Endothelial cell of umbilical vein (primary cell): ENCODE measurements around the gene TRDMT1. TPM values are rescaled to one million over a fixed set of nuclear protein-coding genes. Genes with fewer than 3 reads are reported as not detected.
A peak's percentile ranks its signal among the peaks of the same experiment; 100 is the strongest.

Experiments
- BruUV-seq: library from RNA; stranded (reverse); fragments of 400-500 nt; replicated peaks from 2 replicates; lab custom pipeline; 2021; lab: Mats Ljungman, UMichigan
- CTCF ChIA-PET: fragments of 300-600, 350-600 bp; sonication (Branson Sonifier 250); formaldehyde crosslinking; loops from one replicate; lab custom pipeline; 2021; ENCODE audit warnings: antibody characterized with exemption, inconsistent platforms; lab: Charles Lee
- POLR2A ChIA-PET: fragments of 300-600, 350-600 bp; sonication (Branson Sonifier 250); formaldehyde crosslinking; loops from one replicate; lab custom pipeline; 2021; ENCODE audit warnings: antibody characterized with exemption, inconsistent platforms; lab: Charles Lee
- DNase-seq: peaks from one replicate; pipeline ENCODE4 v3.0.0-alpha.2; 2011; ENCODE audit warnings: low read depth, low spot score
- FAIRE-seq: peaks from 2 replicates; lab custom pipeline; 2011; peaks lifted over from hg19 to GRCh38; lab: Jason Lieb, UNC
- H2AFZ ChIP-seq: 2 replicates; pipeline ENCODE4 v1.6.0; 2012; ENCODE audit warnings: low read depth, low read length, control low read depth, inconsistent platforms
- H3K27ac ChIP-seq: 2 replicates; pipeline ENCODE4 v1.5.1; 2011; ENCODE audit warnings: low read depth, mild to moderate bottlenecking, control low read depth, low read length, moderate library complexity; ENCODE audit not compliant: insufficient read depth
- H3K27me3 ChIP-seq, 2 experiments: 2 replicates each; pipeline versions ENCODE4 v1.6.0 to v1.6.1; 2011; ENCODE audit warnings: low read length in 2 of 2, mixed read lengths in 1 of 2; ENCODE audit not compliant: control insufficient read depth in 2 of 2, insufficient read depth in 2 of 2
- H3K36me3 ChIP-seq, 2 experiments: 2 replicates in 1 of 2; 3 replicates in 1 of 2; pipeline ENCODE4 v1.5.1; 2011; ENCODE audit warnings: low read length in 2 of 2, mild to moderate bottlenecking in 1 of 2, moderate library complexity in 1 of 2; ENCODE audit not compliant: control insufficient read depth in 2 of 2, insufficient read depth in 2 of 2; ENCODE audit errors: extremely low read depth in 1 of 2
- H3K4me1 ChIP-seq: 3 replicates; pipeline ENCODE4 v1.5.1; 2011; ENCODE audit warnings: mild to moderate bottlenecking, low read length; ENCODE audit not compliant: control insufficient read depth, insufficient read depth; ENCODE audit errors: extremely low read depth
- H3K4me2 ChIP-seq: 2 replicates; pipeline ENCODE4 v1.6.1; 2011; ENCODE audit warnings: low read length, control low read depth, mixed read lengths; ENCODE audit not compliant: insufficient read depth
- H3K4me3 ChIP-seq, 3 experiments: fragments of 200-600 bp in 1 of 3; sonication (generic), shearing (Covaris generic) in 1 of 3; replicated peaks in 1 of 3; 2 replicates each; pipeline ENCODE4 v1.5.1; 2011 to 2016; ENCODE audit warnings: control low read depth in 3 of 3, low read length in 3 of 3, mild to moderate bottlenecking in 2 of 3, inconsistent platforms in 1 of 3, low read depth in 1 of 3, moderate library complexity in 1 of 3; ENCODE audit not compliant: insufficient read depth in 1 of 3
- H3K79me2 ChIP-seq: 2 replicates; pipeline ENCODE4 v1.6.0; 2012; ENCODE audit warnings: low read length, inconsistent platforms; ENCODE audit not compliant: control insufficient read depth, insufficient read depth
- H3K9ac ChIP-seq: replicated peaks from 2 replicates; pipeline ENCODE3; 2011; ENCODE audit warnings: low read length, control low read depth; ENCODE audit not compliant: insufficient read depth; ENCODE audit errors: extremely low read depth
- H3K9me1 ChIP-seq: replicated peaks from 3 replicates; pipeline ENCODE4 v1.6.0; 2011; ENCODE audit warnings: mild to moderate bottlenecking, low read length; ENCODE audit not compliant: control insufficient read depth, insufficient read depth; ENCODE audit errors: extremely low read depth
- H3K9me3 ChIP-seq: replicated peaks from 2 replicates; pipeline ENCODE4 v1.5.1; 2012; ENCODE audit warnings: low read length, inconsistent platforms; ENCODE audit not compliant: control insufficient read depth, insufficient read depth
- H4K20me1 ChIP-seq: replicated peaks from 2 replicates; pipeline ENCODE3; 2011; ENCODE audit warnings: mild to moderate bottlenecking, low read length; ENCODE audit not compliant: control insufficient read depth, insufficient read depth; ENCODE audit errors: extremely low read depth
- CTCF ChIP-seq, 2 donors: IDR thresholded peaks; 1 replicate in 1 of 2; 2 replicates in 1 of 2; pipeline ENCODE4 v1.5.1; 2011; ENCODE audit warnings: low read length in 2 of 2, mild to moderate bottlenecking in 2 of 2, moderate library complexity in 2 of 2, control low read depth in 1 of 2, inconsistent platforms in 1 of 2, low read depth in 1 of 2; ENCODE audit not compliant: insufficient read depth in 1 of 2; ENCODE audit errors: extremely low read depth in 1 of 2
- FOS ChIP-seq: IDR thresholded peaks from 2 replicates; pipeline ENCODE4 v1.6.1; 2011; ENCODE audit warnings: mild to moderate bottlenecking, low read length, moderate library complexity, borderline replicate concordance; ENCODE audit not compliant: insufficient read depth
- POLR2A ChIP-seq: IDR thresholded peaks from 2 replicates; pipeline ENCODE4 v1.6.1; 2012; ENCODE audit warnings: low read depth, mild to moderate bottlenecking, control low read depth, low read length
- POLR2AphosphoS5 ChIP-seq: IDR thresholded peaks from 2 replicates; pipeline ENCODE4 v1.6.1; 2012; ENCODE audit warnings: low read depth, mild to moderate bottlenecking, control low read depth, low read length, moderate library complexity; ENCODE audit not compliant: insufficient read depth
- dilution Hi-C: fragments of 300-500 bp; cut with MboI; formaldehyde crosslinking; loops from one replicate; pipeline ENCODE4 v1.15.0; 2019; ENCODE audit warnings: low sequenced_read_pairs; ENCODE audit not compliant: extremely low pct_ligation_motif_present
- intact Hi-C: fragments of 100-400 bp; cut with micrococcal nuclease; formaldehyde crosslinking; loops from one replicate; pipeline ENCODE4 v1.10.0; 2022
- polyA plus RNA-seq, 4 experiments: library from polyadenylated mRNA; depleted of rRNA in 3 of 4; stranded (reverse) in 3 of 4; unstranded in 1 of 4; fragments of >200 nt; gene quantifications; 2 replicates each; pipeline versions ENCODE4 v1.2.1 to v1.2.3, GENCODE V29; 2011 to 2012; ENCODE audit warnings: missing spikeins in 1 of 4
- total RNA-seq: library from RNA; stranded (reverse); gene quantifications from 2 replicates; pipeline ENCODE4 v1.2.3, GENCODE V29; 2021

Gene TRDMT1
- total and polyA plus RNA-seq, 2 donors (not counting 3 experiments of a cell fraction or from before 2014, with no cell fraction given), result 10.0 to 12.3 TPM

- DNase-seq, result peak; percentile 18
- Histone ChIP-seq H3K27me3 (no peaks in the 10 kb centered on the region), H3K36me3 (peaks cover 25 to 68% of the 10 kb centered on the region in 2 experiments), H2AFZ (no peak overlapping the region), H4K20me1 (peaks cover 28% of the 10 kb centered on the region), H3K4me2 (peak overlapping the region; percentile 97), H3K27ac (peak overlapping the region; percentile 67), H3K4me1 (peaks cover 42% of the 10 kb centered on the region), H3K9me3 (no peaks in the 10 kb centered on the region), H3K4me3 (peak overlapping the region; percentile 81 to 99 (median 87)), H3K9me1 (no peaks in the 10 kb centered on the region), H3K79me2 (peaks cover 62% of the 10 kb centered on the region), H3K9ac (peak overlapping the region; percentile 89)
- intact Hi-C loops, result no loop called here
- dilution Hi-C loops, result no loop called here
- no TSS peak for BruUV-seq
- TF ChIP-seq FOS (no peak), POLR2AphosphoS5 (peak; percentile 9)
- POLR2A ChIA-PET, result interaction anchor here (0.6 to 1.6 kb wide), 5 partner anchors 125 to 266 kb away, joined by 3 read pairs; no protein-coding TSS in a partner anchor
- CTCF ChIA-PET, result interaction anchor here (0.7 to 5.8 kb wide), 4 partner anchors 16 to 387 kb away, joined by 3 to 35 read pairs (median 8); partner anchors contain the start of gene TRDMT1
- no peak for FAIRE-seq
Observed at GRCh38 chr10:17232276-17232960, 30.9 kb upstream of the TRDMT1 start.

- no peaks in the 10 kb centered on the region for H3K27me3 ChIP-seq
- H3K79me2 ChIP-seq, result peaks cover 64% of the 10 kb centered on the region
- intact Hi-C loops (no loop called here), dilution Hi-C loops (no loop called here)
- peak; percentile 60 for TF ChIP-seq POLR2A
- TF ChIP-seq CTCF (IDR thresholded peaks at IDR 0.05; ENCODE audit: extremely low read depth in 1 of 2, insufficient read depth in 1 of 2, low read depth in 1 of 2, low read length in 2 of 2), result no peak
- POLR2A ChIA-PET, result interaction anchor here (1.0 to 1.6 kb wide), 5 partner anchors 225 to 399 kb away, joined by 3 to 4 read pairs (median 3); no protein-coding TSS in a partner anchor
- H3K27ac ChIP-seq, result peak overlapping the region; percentile 67
- no peaks in the 10 kb centered on the region for H3K9me1 ChIP-seq
- CTCF ChIA-PET, result interaction anchor here (0.7 to 5.8 kb wide), 8 partner anchors 16 to 379 kb away, joined by 3 to 46 read pairs (median 10); partner anchors contain the start of gene TRDMT1
- H3K9ac ChIP-seq, result peak overlapping the region; percentile 89
- H2AFZ ChIP-seq, result no peak overlapping the region
- H3K4me2 ChIP-seq, result peak overlapping the region; percentile 97
- peaks cover 47% of the 10 kb centered on the region for H3K4me1 ChIP-seq
- peaks cover 25 to 62% of the 10 kb centered on the region in 2 experiments for H3K36me3 ChIP-seq
- peaks cover 25% of the 10 kb centered on the region for H4K20me1 ChIP-seq
- peak overlapping the region; percentile 81 to 99 (median 87) for H3K4me3 ChIP-seq
- no TSS peak for BruUV-seq
- no peak for DNase-seq
- FAIRE-seq, result no peak
- no peaks in the 10 kb centered on the region for H3K9me3 ChIP-seq
Observed at GRCh38 chr10:17231788-17232187, 30.3 kb upstream of the TRDMT1 start.
